Large intestine (tissue), 3 donors: ENCODE measurements around the gene ARL6IP5. TPM values are rescaled to one million over a fixed set of nuclear protein-coding genes. Genes with fewer than 3 reads are reported as not detected.

Source experiments
- DNase-seq, 2 donors: peaks; one replicate each; pipeline versions ENCODE4 v3.0.0 to v3.0.0-alpha.2; 2013
- H3K27ac ChIP-seq: one replicate; pipeline ENCODE4 v1.5.1; 2013; ENCODE audit warnings: low read length
- H3K27me3 ChIP-seq: 2 replicates; pipeline ENCODE4 v1.6.1; 2013; ENCODE audit warnings: low read length; ENCODE audit not compliant: control insufficient read depth, insufficient read depth
- H3K36me3 ChIP-seq: 2 replicates; pipeline ENCODE4 v1.6.1; 2013; ENCODE audit warnings: low read length; ENCODE audit not compliant: control insufficient read depth, insufficient read depth
- H3K4me1 ChIP-seq: one replicate; pipeline ENCODE4 v1.6.1; 2013; ENCODE audit warnings: low read length; ENCODE audit not compliant: control insufficient read depth, insufficient read depth
- H3K4me3 ChIP-seq: one replicate; pipeline ENCODE4 v1.5.1; 2013; ENCODE audit warnings: low read length
- H3K9me3 ChIP-seq: one replicate; pipeline ENCODE4 v1.6.1; 2013; ENCODE audit warnings: mild to moderate bottlenecking, low read depth, low read length, moderate library complexity; ENCODE audit not compliant: control insufficient read depth
- WGBS: methylation state at CpG from one replicate; pipeline ENCODE4 v1.1.5; 2013; ENCODE audit warnings: low lambda C conversion rate; ENCODE audit not compliant: insufficient coverage; 5-methylcytosine and 5-hydroxymethylcytosine counted together
- polyA plus RNA-seq: library from polyadenylated mRNA; unstranded; fragments of 120-200 nt; gene quantifications from one replicate; pipeline ENCODE4 v1.2.1, GENCODE V29; 2013

ARL6IP5 gene
- polyA plus RNA-seq, 1 donor: 67.3 TPM

GRCh38 chr3:69063636-69064035 lies 21.1 kb upstream of the ARL6IP5 start:
- no peak overlapping the region for H3K4me3 ChIP-seq
- H3K27me3 ChIP-seq: no peaks in the 10 kb centered on the region
- DNase-seq: no peak
- no peaks in the 10 kb centered on the region for H3K4me1 ChIP-seq
- no peak overlapping the region for H3K27ac ChIP-seq
- WGBS: 100% methylated on average over 1 of the region's 2 CpGs
- H3K36me3 ChIP-seq: peaks cover 54% of the 10 kb centered on the region
- H3K9me3 ChIP-seq: no peaks in the 10 kb centered on the region

DNA sequence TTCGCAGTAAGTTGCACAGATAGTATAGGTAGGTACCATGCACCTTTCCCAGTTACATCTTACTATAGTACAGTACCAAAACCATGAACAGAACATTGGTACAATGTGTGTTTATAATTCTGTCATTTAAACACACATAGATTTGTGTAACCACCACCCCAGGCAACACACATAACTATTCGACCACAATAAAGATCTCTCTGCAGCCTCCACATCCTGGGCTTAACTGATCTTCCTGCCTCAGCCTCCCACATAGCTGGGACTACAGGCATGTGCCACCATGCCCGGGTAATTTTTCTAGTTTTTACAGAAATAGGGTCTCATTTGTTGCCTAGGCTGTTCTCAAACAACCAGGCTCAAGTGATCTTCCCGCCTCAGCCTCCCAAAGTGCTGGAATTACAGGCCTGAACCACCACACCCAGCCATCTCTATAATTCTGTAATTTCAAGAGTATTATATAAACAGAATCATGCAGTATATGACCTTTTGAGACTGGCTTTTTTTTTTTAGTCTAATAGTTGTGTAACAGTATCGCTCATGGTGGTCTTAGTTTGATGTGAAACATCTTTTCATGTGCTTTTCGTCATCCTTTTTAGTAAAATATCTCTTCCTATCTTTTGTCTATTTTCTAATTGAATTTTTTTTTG lies 19.3 kb upstream of the ARL6IP5 start:
- 95% methylated on average over 4 of the region's 6 CpGs for WGBS
- H3K27me3 ChIP-seq: no peaks in the 10 kb centered on the region
- no peak for DNase-seq
- no peaks in the 10 kb centered on the region for H3K9me3 ChIP-seq
- peaks cover 40% of the 10 kb centered on the region for H3K36me3 ChIP-seq
- H3K27ac ChIP-seq: no peak overlapping the region
- H3K4me3 ChIP-seq: no peak overlapping the region
- no peaks in the 10 kb centered on the region for H3K4me1 ChIP-seq

GRCh38 chr3:69066121-69066520 lies 18.6 kb upstream of the ARL6IP5 start:
- H3K4me3 ChIP-seq: no peak overlapping the region
- no peak for DNase-seq
- no peaks in the 10 kb centered on the region for H3K27me3 ChIP-seq
- H3K4me1 ChIP-seq: no peaks in the 10 kb centered on the region
- no CpG with 5 or more reads among the region's 4 CpGs for WGBS
- no peaks in the 10 kb centered on the region for H3K9me3 ChIP-seq
- H3K36me3 ChIP-seq: peaks cover 40% of the 10 kb centered on the region
- no peak overlapping the region for H3K27ac ChIP-seq

GRCh38 chr3:69072928-69073327 lies 11.8 kb upstream of the ARL6IP5 start:
- DNase-seq: no peak
- Histone ChIP-seq H3K27ac (no peak overlapping the region), H3K9me3 (no peaks in the 10 kb centered on the region), H3K4me3 (no peak overlapping the region), H3K4me1 (no peaks in the 10 kb centered on the region), H3K36me3 (peaks cover 22% of the 10 kb centered on the region), H3K27me3 (no peaks in the 10 kb centered on the region)
- WGBS: 100% methylated on average over 2 of the region's 3 CpGs

- H3K4me1 ChIP-seq: peaks cover 35% of the 10 kb centered on the region
- no peaks in the 10 kb centered on the region for H3K27me3 ChIP-seq
- DNase-seq: peak in 1 of 2 donors; percentile 46
- H3K4me3 ChIP-seq: peak overlapping the region; percentile 71
- H3K36me3 ChIP-seq: peaks cover 6% of the 10 kb centered on the region
- peak overlapping the region; percentile 36 for H3K27ac ChIP-seq
- H3K9me3 ChIP-seq: no peaks in the 10 kb centered on the region
- no CpG with 5 or more reads among the region's 29 CpGs for WGBS
Observed at GRCh38 chr3:69079269-69080159, 5.2 kb upstream of the ARL6IP5 start.

GRCh38 chr3:69080233-69080920 lies 4.4 kb upstream of the ARL6IP5 start, which contains the start of gene UBA3:
Gene UBA3 (minus strand): TSS chr3:69080365. CDS start chr3:69080353, 12 bp downstream.
- DNase-seq: peak; percentile 82 to 89
- H3K27ac ChIP-seq: peak within 1 kb of the TSS; percentile 76
- peaks cover 3% of the 10 kb centered on the region for H3K36me3 ChIP-seq
- H3K4me3 ChIP-seq: peak within 1 kb of the TSS; percentile 71
- 0% methylated on average over 5 of the region's 37 CpGs for WGBS
- peaks cover 36% of the 10 kb centered on the region for H3K4me1 ChIP-seq
- no peaks in the 10 kb centered on the region for H3K9me3 ChIP-seq
- no peaks in the 10 kb centered on the region for H3K27me3 ChIP-seq

DNA sequence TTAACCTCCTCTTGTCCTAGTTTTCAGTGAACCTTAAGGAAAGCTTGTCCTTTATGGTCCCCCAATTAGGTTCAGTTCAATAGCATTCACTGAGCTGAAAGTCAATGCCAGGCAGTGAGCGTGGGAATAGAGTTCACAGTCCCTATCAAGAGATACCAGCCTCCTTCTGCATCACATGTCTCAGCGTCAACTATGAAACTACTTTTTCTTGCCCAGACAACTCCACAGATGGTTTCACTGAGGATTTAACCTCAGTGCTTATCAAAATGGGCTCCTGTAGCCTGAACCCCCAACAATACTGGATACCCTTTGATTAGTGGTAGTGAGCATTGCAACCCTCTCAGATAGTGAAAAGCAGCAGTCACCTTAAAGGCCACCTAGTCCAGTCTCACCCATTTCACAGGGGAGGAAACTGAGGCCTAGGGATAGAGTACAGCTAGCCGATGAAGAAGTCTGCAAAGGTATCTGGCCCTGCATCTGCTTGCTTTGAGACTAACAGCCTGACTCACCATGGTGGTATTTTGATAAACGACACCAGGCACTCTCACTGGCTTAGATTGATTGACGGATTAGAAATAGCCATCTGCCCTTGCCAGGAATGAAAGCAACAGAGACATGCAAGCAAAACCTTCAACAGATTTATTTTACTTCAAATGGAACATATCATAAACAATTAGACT lies 3.0 kb upstream of the ARL6IP5 start:
- Histone ChIP-seq H3K4me3 (no peak overlapping the region), H3K9me3 (no peaks in the 10 kb centered on the region), H3K27ac (peak overlapping the region; percentile 64), H3K4me1 (peaks cover 36% of the 10 kb centered on the region), H3K36me3 (no peaks in the 10 kb centered on the region), H3K27me3 (no peaks in the 10 kb centered on the region)
- WGBS: no CpG with 5 or more reads among the region's 5 CpGs
- peak; percentile 80 to 91 for DNase-seq

DNA sequence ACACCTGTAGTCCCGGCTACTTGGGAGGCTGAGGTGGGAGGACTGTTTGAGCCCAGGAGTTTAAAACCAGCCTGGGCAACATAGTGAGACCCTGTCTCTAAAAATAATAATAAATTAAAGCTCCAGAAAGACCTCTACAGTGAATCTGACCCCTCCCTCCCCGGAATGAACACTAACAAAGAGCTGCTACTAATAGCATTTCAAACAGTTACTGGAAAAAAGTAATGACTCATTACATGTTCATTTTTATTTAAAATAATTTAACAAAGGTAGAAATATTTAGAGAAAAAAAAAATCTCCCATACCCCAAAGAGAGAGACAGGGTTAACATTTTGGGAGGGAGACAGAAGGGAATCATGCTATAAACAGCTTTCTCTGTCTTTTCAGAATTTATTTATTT lies 2.4 kb upstream of the ARL6IP5 start:
- no peak overlapping the region for H3K4me3 ChIP-seq
- H3K27ac ChIP-seq: peak overlapping the region; percentile 31
- WGBS: no CpG with 5 or more reads among the region's 2 CpGs
- DNase-seq: no peak
- no peaks in the 10 kb centered on the region for H3K36me3 ChIP-seq
- no peaks in the 10 kb centered on the region for H3K9me3 ChIP-seq
- H3K4me1 ChIP-seq: peaks cover 42% of the 10 kb centered on the region
- no peaks in the 10 kb centered on the region for H3K27me3 ChIP-seq

- Histone ChIP-seq H3K27me3 (no peaks in the 10 kb centered on the region), H3K9me3 (no peaks in the 10 kb centered on the region), H3K4me1 (peaks cover 46% of the 10 kb centered on the region), H3K27ac (peak overlapping the region; percentile 31), H3K4me3 (no peak overlapping the region), H3K36me3 (no peaks in the 10 kb centered on the region)
- peak in 1 of 2 donors; percentile 68 for DNase-seq
Observed at GRCh38 chr3:69082805-69083204, 1.9 kb upstream of the ARL6IP5 start.
